SK-N-SH treated with all-trans-retinoic acid at 6 μM for 48 hours (cell line): ENCODE data around the gene CDH4.

Source experiments
- CSDC2 ChIP-seq: fragments of 250-450 bp; sonication (Bioruptor Pico); IDR thresholded peaks from 2 replicates; pipeline ENCODE4 v1.5.0; 2020; ENCODE audit warnings: mild to moderate bottlenecking, moderate library complexity
- ISL1 ChIP-seq: fragments of 250-450 bp; sonication (Bioruptor Pico); IDR thresholded peaks from 2 replicates; pipeline ENCODE4 v2.1.2; 2022; ENCODE audit warnings: mild to moderate bottlenecking, moderate library complexity
- OSR1 ChIP-seq: fragments of 250-450 bp; sonication (Bioruptor Pico); IDR thresholded peaks from 2 replicates; pipeline ENCODE4 v1.8.0; 2022; ENCODE audit warnings: moderate library complexity, mild to moderate bottlenecking, inconsistent platforms
- ZC3H10 ChIP-seq: fragments of 250-450 bp; sonication (Bioruptor Pico); IDR thresholded peaks from 2 replicates; pipeline ENCODE4 v1.5.1; 2021; ENCODE audit warnings: mild to moderate bottlenecking, moderate library complexity

DNA sequence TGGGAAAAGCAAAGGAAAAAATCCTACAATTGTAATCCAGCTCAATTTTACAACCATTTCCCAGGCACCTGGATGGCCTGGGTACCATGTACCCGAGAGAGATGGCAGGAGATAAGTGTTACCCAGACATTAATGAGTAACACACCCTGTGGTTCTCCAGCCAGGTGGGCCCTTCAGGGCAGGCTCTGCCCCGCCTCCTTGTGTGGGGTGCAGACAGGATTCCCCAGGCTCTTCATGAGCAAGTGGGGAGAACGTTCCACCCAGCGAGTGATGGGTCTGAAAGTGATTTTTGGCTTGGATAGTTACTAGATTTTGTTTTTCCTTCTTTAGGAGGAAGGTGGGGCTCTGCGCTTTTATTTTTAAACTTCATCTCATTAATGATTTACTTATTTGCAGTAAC, 569.7 kb downstream of the CDH4 start:
- TF ChIP-seq ISL1 (CRISPR knock-in tag) (no peak), OSR1 (CRISPR knock-in tag) (no peak), ZC3H10 (CRISPR knock-in tag) (no peak), CSDC2 (CRISPR knock-in tag) (no peak)
